Skeletal muscle tissue (tissue), 4 donors: ENCODE results near the gene FGF1. TPM values are rescaled to one million over a fixed set of nuclear protein-coding genes. Genes with fewer than 3 reads are reported as not detected.

Experiments used
- H3K27ac ChIP-seq: one replicate; pipeline ENCODE4 v1.7.0; 2013; ENCODE audit warnings: mild to moderate bottlenecking, low read depth, low read length, inconsistent platforms
- H3K27me3 ChIP-seq, 3 donors: one replicate each; pipeline ENCODE4 v1.7.0; 2013; ENCODE audit warnings: low read length in 3 of 3; ENCODE audit not compliant: control insufficient read depth in 3 of 3, insufficient read depth in 3 of 3
- H3K36me3 ChIP-seq, 3 donors: one replicate each; pipeline ENCODE4 v1.7.0; 2013; ENCODE audit warnings: low read length in 3 of 3; ENCODE audit not compliant: control insufficient read depth in 3 of 3, insufficient read depth in 3 of 3
- H3K4me1 ChIP-seq, 3 donors: one replicate each; pipeline ENCODE4 v1.7.0; 2013; ENCODE audit warnings: low read length in 3 of 3, mild to moderate bottlenecking in 3 of 3; ENCODE audit not compliant: control insufficient read depth in 3 of 3, insufficient read depth in 3 of 3
- H3K4me3 ChIP-seq, 3 donors: one replicate each; pipeline ENCODE4 v1.7.0; 2013; ENCODE audit warnings: low read length in 3 of 3
- H3K9ac ChIP-seq, 3 donors: one replicate each; pipeline ENCODE4 v1.7.0; 2013; ENCODE audit warnings: low read length in 3 of 3, mild to moderate bottlenecking in 3 of 3, moderate library complexity in 2 of 3, low read depth in 1 of 3
- H3K9me3 ChIP-seq, 3 donors: one replicate each; pipeline ENCODE4 v1.7.0; 2013; ENCODE audit warnings: low read length in 3 of 3; ENCODE audit not compliant: control insufficient read depth in 3 of 3
- total RNA-seq: library from RNA; depleted of rRNA; stranded (reverse); fragments of >200 nt; gene quantifications from one replicate; pipeline ENCODE4 v1.2.3, GENCODE V29; 2014
- donor health status: Osteomylitis.

Gene FGF1
- total RNA-seq, 1 donor from 2014 or later: 2.6 TPM

DNA sequence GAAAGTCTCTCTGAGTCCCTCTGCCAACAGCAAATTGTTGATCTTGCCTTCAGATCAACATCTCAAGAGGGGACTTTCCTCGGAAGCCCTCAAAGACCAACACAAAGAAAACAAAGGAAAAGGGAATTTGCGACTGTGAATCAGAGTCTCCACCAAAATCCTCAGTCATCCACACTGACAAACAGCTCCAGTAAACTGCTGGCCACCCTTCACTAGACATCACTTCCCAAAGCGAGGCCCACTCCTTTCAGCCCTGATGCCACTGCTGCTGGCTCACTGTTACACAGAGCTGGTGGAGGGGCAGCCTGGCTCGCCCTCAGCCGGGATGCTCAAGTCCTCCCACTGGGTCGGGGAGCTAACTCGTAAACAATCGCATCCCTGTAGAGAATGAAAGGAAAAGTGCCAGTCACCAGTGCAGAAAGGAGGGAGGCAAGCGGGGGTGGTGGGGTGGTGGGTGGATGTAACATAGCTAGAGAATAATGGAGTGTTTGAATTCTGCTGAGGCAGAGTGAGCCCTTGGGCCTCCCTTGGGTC, 1.3 kb downstream of the FGF1 start:
- H3K27ac ChIP-seq: peak overlapping the region; percentile 37
- H3K27me3 ChIP-seq: no peaks in the 10 kb centered on the region
- H3K36me3 ChIP-seq: no peaks in the 10 kb centered on the region
- H3K4me3 ChIP-seq: no peak overlapping the region
- H3K4me1 ChIP-seq: peaks cover 14 to 32% (median 21%) of the 10 kb centered on the region in 3 donors
- H3K9ac ChIP-seq: peak overlapping the region in 1 of 3 donors; percentile 33
- no peaks in the 10 kb centered on the region for H3K9me3 ChIP-seq

DNA sequence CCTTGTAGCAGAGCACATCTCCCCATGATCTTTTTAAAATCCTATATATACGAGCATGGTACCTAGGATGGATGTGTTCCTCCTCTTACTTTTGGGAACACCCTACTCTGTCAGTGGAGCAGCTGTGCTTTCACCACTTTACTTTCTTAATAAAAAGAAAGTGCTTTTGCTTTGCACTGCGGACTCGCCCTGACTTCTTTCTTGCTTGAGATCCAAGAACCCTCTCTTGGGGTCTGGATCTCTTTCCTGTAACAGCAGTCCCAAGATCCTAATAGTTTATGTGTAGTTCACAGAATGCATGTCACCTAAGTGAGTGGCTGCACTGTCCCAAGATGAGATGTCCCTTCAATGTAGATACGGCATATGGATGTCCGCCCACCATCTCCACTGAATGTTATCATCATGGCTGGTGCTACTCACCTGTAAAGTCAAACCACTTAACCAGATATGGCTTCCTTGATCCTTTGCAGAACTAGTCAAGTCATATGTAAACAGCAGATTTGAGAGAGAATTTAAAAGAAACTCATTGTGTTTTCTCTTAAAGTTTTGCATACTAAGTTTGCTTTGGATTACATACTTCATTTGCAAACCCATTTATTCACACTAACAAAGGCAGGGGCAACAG, 1.9 kb downstream of the FGF1 start:
- peaks cover 14 to 30% (median 21%) of the 10 kb centered on the region in 3 donors for H3K4me1 ChIP-seq
- H3K27ac ChIP-seq: peak overlapping the region; percentile 37
- no peak overlapping the region for H3K9ac ChIP-seq
- no peaks in the 10 kb centered on the region for H3K36me3 ChIP-seq
- no peaks in the 10 kb centered on the region for H3K9me3 ChIP-seq
- no peaks in the 10 kb centered on the region for H3K27me3 ChIP-seq
- no peak overlapping the region for H3K4me3 ChIP-seq

DNA sequence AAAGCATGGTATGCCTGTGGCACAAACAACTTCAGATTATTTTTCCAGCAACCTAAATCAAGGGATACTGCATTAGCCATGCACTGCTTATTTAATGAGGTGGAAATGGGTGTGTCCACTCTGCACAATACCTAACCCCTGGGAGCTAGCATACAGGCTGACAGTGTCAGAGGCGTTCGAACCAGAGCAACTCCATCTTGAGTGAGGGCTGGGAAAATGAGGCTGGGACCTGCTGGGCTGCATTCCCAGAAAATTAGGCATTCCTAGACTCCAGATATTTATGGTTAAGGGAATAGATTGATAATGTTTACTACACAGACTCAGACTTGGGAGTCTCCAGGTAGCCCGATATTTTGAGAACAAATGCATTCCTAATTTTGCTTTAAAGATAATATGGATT, 2.8 kb downstream of the FGF1 start:
- Histone ChIP-seq H3K4me3 (no peak overlapping the region), H3K27me3 (no peaks in the 10 kb centered on the region), H3K9ac (no peak overlapping the region), H3K27ac (no peak overlapping the region), H3K36me3 (no peaks in the 10 kb centered on the region), H3K9me3 (no peaks in the 10 kb centered on the region), H3K4me1 (peaks cover 14 to 23% (median 21%) of the 10 kb centered on the region in 3 donors)

DNA sequence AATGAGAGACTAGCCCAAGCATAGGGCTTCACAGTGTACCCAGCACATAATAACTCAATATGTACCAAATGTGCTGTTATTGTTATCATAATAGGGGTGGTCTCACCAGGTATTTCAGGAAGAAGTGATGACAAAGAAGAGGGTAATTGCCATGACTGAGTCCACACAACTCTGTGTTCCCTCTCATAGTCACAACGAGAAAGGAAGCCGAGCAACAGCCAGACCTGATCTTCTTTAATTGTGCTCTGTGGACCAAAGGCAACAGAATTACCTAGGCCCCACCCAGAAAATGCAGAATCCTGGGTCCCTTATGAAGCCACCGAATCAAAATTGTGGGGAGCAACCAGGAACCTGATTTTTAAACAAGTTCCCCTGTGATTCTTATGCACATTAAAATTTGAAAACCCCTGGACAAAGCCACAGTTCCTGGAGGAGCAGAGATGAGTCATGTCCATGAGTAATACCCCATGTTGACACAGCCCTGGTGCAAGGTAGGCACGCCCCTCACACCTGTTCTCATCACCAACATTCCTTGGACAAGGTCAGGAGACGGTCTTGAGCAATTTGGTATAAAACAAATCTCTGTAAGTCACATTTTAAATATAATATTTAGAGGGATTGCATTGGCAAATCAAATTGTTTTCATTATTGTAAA, 5.2 kb downstream of the FGF1 start:
- Histone ChIP-seq H3K9ac (no peak overlapping the region), H3K36me3 (no peaks in the 10 kb centered on the region), H3K27me3 (no peaks in the 10 kb centered on the region), H3K9me3 (no peaks in the 10 kb centered on the region), H3K4me1 (peaks cover 7 to 14% (median 13%) of the 10 kb centered on the region in 3 donors), H3K27ac (no peak overlapping the region), H3K4me3 (no peak overlapping the region)

DNA sequence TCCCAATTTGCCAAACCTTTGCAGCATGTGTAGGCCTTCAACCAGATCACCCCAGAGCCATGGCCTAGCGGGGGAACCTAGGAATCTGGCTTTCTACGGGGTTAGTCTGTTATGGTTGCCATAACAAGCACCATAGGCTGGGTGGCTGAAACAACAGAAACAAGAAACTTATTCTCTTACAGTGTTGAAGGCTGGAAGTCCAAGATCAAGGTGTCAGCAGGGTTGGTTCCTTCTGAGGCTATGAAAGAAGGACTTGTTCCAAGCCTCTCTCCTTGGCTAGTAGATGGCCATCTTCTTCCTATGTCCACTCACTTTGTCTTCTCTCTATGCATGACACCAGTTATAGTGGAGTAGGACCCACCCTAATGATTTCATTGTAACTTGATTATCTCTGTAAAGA, 6.1 kb downstream of the FGF1 start:
- H3K36me3 ChIP-seq: no peaks in the 10 kb centered on the region
- H3K27ac ChIP-seq: no peak overlapping the region
- H3K4me3 ChIP-seq: no peak overlapping the region
- peaks cover 4 to 5% (median 5%) of the 10 kb centered on the region in 3 donors for H3K4me1 ChIP-seq
- no peaks in the 10 kb centered on the region for H3K27me3 ChIP-seq
- H3K9me3 ChIP-seq: no peaks in the 10 kb centered on the region
- H3K9ac ChIP-seq: no peak overlapping the region

DNA sequence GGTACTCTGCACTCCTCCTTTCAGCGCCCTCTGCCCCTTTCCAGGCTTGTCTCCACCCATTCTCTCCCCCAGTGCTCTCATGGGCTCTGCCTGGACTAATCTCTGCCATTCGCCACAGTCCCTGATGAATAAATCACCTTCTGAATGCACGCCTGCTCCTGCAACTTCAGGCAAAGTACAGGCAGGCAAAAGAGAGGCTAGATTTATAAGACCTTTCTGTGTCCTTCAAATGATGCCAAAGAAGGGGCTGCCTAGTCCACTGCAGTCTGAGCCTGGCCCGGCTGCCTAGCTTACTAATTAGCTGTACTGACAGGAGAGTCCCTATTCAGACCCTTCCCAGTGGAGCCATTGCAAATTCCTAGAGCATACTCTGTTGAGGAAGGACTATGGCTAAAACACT, 7.4 kb downstream of the FGF1 start:
- no peak overlapping the region for H3K4me3 ChIP-seq
- H3K27ac ChIP-seq: no peak overlapping the region
- H3K36me3 ChIP-seq: no peaks in the 10 kb centered on the region
- no peaks in the 10 kb centered on the region for H3K9me3 ChIP-seq
- H3K4me1 ChIP-seq: peaks cover 6 to 14% (median 6%) of the 10 kb centered on the region in 3 donors
- H3K27me3 ChIP-seq: no peaks in the 10 kb centered on the region
- no peak overlapping the region for H3K9ac ChIP-seq

DNA sequence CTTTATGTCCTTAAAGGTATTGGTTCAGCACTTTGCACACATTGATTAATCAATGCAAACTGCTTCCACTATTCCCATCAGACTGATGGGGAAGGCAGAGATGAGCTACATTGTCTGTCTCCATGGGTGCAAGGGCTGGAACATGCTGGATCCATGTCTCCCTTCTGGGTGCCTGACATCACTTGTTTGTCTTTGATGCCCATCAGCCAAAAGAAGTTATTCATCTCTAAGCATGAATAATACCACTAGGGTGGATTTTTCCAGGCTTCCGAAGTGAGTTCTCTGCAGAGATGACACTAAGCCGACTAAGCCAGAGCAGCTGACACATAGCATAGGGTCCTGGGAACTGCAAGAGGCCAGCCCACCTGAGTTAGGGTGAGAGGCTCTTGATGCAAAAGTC, 8.7 kb downstream of the FGF1 start:
- no peaks in the 10 kb centered on the region for H3K9me3 ChIP-seq
- no peaks in the 10 kb centered on the region for H3K27me3 ChIP-seq
- H3K27ac ChIP-seq: no peak overlapping the region
- no peaks in the 10 kb centered on the region for H3K36me3 ChIP-seq
- H3K9ac ChIP-seq: no peak overlapping the region
- no peak overlapping the region for H3K4me3 ChIP-seq
- H3K4me1 ChIP-seq: peaks cover 6 to 14% (median 6%) of the 10 kb centered on the region in 3 donors

DNA sequence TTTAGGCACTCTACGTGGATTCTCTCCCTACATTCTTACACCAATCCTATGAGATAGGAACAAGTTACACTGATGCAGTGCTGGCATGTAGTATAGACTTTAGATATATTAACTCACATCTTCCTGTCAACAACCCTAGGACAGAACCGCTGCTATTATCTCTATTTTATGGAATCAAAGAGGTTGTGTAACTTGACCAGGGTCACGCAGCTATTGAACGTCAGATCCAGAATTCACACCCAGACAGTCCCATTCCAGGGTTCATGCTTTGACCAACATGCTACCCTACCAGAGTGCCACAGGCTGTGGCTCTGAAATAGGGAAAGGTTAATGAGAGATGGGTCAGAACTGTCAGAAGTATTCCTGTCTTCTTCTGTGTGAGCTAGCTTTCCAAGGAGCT, 9.6 kb downstream of the FGF1 start:
- Histone ChIP-seq H3K4me3 (no peak overlapping the region), H3K36me3 (no peaks in the 10 kb centered on the region), H3K9ac (no peak overlapping the region), H3K9me3 (no peaks in the 10 kb centered on the region), H3K27me3 (no peaks in the 10 kb centered on the region), H3K4me1 (peaks cover 6 to 14% (median 6%) of the 10 kb centered on the region in 3 donors), H3K27ac (no peak overlapping the region)

DNA sequence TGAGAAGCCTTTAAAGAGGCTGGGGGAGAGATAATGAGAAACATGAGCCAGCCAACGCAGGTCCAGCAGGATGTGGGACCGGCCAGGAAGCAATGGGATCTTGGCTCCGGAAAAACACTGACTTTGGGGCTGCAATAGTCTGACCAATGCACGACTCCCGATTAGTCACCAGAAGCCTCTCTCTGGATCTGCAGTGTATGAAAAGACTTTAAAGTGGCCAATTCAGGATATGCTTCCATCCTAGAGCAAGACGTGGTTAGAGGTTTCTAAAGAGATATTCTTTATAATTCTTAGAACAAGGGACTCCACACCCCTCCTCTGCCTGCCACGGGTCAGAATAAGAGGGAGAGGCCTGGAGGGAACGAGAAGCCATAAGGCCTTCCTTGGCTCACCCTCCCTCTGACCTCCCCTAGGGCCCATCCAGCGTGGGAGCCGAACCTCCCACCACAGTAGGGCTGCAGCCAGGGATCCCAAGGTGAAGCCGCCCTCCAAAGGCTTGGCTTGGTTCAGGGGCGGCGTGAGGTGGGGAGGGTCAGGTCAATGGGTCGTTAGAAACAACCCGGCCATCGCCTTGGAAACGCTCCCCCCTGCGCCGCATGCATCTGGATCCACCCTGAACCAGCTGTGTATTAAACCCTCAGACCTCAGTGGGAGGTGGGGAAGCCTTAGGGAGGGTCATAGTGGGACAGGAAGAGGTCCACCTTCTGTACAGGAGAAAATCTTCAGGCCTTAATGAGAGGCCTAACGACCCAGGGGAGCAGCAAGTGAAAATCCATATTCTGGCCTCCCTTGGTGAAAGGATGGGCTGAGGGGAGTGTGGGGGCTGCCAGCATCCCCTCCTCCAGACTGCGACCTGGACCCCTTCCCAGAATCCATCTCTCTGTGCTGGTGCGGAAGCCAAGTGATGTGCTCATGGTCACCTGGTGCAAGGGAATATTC, 11.1 kb downstream of the FGF1 start:
- Histone ChIP-seq H3K27ac (peak overlapping the region; percentile 80), H3K36me3 (no peaks in the 10 kb centered on the region), H3K4me3 (no peak overlapping the region), H3K9ac (peak overlapping the region in 1 of 3 donors; percentile 14), H3K27me3 (no peaks in the 10 kb centered on the region), H3K4me1 (peaks cover 6 to 14% (median 7%) of the 10 kb centered on the region in 3 donors), H3K9me3 (no peaks in the 10 kb centered on the region)
